Activated CD4-positive, alpha-beta T cell treated with anti-CD3 and anti-CD28 coated beads, Interleukin-2, amount 50 U/mL, for 16 hours (primary cell): ENCODE results near the gene SERPINH1.

ENCODE experiments used
- DNase-seq: peaks from one replicate; pipeline ENCODE4 v3.0.0-alpha.2; 2020

SERPINH1 gene

DNA sequence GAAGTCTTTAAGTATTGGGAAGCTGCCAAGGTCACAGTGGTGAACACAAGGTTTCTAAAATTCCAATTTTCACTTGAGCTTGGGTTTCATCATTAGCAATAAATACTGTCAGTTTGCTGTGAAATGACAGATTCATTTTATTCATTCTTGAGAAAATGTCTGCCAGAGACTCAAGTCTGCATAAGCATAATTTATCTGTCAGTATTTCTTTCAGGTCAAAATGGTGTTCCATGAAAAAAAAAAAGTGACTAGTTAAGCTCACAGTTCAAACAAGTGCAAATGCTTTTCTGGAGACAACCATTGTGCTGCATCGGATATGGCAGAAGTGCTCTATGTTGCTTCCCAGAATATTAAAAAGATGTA is 28.2 kb upstream of the SERPINH1 start:
- DNase-seq: no peak

GRCh38 chr11:75534259-75535069 is 27.6 kb upstream of the SERPINH1 start:
- DNase-seq: peak; percentile 14

DNA sequence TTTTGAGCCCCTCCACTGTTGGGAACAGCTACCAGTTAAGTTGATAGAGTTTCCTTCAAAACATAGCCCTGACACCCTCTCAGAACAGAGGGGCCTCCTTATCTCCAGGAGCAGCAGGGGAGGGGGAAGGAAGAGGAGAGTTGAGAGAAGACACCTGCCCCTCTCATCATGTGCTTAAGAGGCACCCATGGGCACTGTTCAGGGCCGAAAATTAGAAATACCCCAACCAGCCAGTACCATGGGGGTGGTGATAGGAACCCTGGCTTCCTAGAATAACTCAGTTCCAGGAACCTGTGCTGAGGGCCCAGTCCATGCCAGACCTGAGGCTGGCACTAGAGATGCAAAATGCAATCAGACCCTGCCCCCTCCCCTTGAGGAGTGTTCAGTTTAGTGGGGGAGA is 27.0 kb upstream of the SERPINH1 start:
- no peak for DNase-seq

DNA sequence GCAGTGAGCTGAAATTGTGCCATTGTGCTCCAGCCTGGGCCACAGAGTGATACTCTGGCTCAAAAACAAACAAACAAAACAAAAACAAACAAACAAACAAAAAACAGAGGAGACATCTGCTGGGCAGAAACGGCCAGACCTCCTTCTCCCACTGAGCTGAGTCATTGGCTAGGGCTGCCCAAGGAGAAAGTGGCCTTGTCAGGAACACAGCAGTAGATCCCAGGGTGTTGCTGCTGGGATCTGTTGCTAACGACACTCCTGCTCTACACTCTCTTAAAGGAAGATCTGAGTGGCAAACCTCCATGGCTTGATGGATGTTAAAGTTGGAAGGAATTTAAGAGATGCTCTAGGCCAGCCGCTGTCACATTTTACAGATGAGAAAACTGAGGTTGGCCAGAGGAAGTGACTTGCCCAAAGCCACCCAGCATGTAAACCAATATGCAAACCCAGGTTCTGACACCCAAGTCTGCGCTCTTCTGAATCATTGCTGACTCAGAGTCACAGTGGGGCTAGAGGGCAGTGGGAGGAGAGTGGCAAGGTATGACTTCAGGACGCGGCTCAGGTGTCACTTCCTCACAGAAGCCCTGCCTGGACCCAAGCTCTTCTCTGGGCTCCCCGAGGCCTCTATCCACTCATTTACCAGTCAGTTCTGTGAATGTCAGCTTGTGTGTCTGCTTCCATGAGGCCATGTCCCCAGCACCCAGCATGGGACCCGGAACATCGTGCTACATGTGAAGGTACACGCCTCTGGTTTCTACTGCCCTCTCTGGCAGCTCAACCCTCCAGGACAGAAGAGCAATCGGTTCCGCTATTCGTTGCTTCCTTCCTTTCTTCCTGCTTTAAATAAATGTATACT is 25.0 kb upstream of the SERPINH1 start:
- DNase-seq: peak; percentile 88

DNA sequence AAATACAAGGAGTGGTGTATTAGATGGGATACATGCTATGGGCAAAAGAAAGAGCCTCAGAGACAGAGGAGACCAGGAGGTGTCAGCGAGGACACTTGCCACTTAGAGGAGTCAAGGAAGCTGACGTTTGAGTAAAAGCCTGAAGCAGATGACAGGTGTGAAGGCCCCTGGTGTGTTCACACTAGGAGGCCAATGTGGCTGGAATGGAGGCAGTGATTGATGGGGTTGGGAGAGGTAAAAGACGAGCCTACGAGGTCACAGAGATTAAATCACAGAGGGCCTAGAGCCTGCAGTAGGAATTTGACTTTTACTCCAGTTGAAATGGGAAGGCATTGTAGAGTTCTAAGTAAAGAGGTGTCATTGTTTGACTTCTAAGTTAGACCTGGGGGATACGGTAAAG is 24.3 kb upstream of the SERPINH1 start:
- no peak for DNase-seq

DNA sequence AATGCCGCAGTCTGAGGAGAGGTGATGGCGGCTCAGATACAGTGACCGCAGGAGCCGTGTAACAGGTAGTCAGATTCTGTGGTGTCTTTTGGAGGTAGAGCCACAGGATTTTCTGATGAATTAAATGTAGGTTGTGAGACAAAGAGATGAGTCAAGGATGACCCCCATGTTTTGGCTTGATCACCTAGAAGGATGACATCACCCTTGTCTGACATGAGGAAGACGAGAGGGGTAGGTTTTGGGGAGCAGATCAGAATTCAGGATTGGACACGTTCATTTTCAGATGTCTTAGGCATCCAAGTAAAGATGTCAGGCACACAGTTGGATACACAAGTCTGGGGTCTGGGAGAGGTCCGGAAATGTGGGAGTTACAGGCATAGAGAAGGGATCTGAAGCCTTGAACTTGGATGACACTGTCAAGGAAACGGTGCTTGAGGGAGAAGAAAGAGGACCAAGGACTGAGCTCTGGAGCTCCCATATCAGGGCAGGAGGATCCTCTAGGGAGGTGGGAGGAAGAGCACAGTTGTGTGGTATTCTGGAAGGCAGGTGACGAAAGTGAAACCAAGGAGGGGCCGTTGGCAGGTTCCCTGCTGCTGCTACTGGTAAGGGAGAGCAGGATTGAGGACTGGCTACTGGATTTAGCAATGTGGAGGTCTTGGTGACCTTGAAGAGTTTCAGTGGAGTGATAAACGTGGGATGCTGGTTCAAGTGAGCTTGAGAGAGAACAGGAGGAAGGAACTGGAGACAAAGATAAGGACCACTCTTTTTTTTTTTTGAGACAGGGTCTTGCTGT is 23.7 kb upstream of the SERPINH1 start:
- no peak for DNase-seq

DNA sequence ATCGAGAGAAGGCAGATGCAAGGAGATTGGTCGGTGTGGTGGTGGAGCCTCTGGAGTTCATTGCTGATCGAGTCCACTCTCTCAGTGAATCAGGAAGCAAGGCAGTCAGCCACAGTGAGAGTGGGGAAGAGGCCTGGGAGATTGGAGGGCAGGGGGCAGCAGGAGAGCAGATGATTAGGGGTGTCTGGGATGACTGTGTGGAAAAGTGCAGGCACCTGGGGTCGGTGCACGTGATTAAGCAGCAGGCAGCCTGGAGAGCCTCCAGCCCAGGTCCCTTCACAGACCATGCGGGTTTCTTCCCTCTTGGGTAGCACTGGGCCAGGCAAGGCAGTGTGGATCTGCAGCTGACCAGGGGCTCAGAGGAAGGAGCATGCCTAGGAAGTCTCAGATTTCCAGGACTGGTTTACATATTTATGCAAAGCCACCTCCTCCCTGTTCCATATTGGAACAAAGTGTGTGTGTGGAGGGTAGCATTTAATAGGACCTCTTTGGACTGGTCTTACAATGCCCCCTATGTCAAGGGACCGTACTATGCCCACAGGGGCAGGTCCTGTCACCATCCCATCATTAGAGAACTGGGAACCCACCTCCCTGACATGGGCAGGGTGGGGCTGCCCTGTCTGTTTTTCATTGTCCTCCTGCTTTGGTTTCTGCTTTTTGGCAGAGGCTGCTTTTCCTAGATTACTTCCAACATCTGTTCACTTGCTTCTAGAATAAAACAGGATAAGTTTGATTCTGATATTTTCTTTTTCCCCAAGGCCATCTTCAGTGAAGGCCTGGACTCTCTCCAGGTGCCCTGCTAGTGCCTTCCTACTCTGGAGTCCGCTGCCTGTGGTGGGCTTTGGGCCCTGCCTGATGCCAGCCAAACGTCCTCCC is 22.4 kb upstream of the SERPINH1 start:
- no peak for DNase-seq

DNA sequence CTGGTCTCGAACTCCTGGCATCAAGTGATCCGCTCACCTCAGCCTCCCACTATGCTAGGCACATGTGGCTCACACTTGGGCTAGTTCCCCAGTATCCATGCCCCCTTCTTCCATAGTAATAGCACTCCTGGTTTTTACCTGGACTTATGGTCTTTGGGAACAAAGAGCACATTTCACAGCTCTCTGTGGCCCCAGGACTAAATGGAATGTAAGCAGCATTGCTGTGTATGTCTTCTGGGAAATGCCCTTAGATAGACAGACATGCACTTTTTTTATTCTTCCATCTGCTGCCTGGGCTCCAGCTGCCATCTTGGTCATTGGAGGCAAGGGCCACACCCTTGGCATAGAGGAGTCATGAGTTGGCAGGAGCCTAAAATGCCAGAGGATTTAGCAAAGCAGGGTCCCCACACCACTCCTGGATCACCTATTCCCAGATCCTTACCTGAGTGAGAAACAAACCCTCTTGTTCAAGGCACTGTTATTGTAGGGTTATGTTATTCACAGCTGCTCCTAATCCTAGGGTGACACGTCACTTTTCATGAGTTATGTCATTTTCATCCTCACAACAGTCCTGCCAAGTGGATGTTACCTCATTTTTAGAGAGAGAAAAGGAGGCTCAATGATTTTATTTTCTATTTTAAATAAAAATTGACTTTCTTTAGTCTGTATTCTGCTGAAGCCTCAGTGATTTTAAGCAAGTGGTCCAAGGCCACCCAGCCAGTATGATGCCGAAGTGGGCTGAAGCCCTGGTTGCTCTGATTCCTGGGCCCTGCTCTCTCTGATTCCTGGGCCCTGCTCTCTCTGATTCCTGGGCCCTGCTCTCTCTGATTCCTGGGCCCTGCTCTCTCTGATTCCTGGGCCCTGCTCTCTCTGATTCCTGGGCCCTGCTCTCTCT is 20.6 kb upstream of the SERPINH1 start:
- no peak for DNase-seq

GRCh38 chr11:75542088-75542438 is 20.0 kb upstream of the SERPINH1 start:
- DNase-seq: no peak

- DNase-seq: no peak
These were observed 18.2 kb upstream of the SERPINH1 start for GRCh38 chr11:75543806-75544205.

GRCh38 chr11:75547177-75547576 is 14.9 kb upstream of the SERPINH1 start:
- no peak for DNase-seq

GRCh38 chr11:75547617-75548058 is 14.4 kb upstream of the SERPINH1 start:
- no peak for DNase-seq

DNA sequence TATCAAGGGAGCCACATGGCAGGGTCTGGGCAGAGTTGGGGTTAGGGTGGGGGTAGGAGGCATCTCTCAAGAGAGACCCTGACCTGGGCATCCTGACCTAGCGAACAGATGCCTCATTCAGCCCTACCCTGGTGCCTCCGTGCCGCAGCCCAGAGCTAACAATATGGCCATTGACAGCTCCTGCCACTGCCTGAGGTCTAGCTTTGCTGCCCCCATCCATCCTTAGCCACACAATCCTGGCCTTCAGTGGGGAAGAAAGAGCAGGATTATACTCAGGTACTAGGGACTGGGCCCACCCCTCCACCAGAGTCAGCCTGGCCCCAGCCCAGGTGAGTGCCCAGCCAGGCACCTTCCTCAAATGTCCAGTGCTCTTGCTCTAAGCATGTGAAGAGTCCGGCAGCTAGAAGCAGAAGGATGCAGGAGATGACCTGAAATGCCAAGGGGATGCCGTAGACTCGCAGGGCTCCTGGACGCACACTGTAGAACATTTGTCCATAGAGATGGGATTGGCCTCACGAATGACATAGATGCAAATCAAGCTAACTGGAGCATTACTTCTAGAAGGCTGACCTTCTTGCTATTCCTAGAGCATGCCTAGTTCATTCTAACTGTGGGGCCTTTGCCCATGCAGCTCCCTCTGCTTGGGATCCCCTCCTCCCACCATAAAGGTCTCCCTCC is 13.3 kb upstream of the SERPINH1 start:
- no peak for DNase-seq

- DNase-seq: no peak
These were observed 12.6 kb upstream of the SERPINH1 start for GRCh38 chr11:75549370-75549958.

GRCh38 chr11:75553182-75553581 is 8.9 kb upstream of the SERPINH1 start:
- DNase-seq: no peak

DNA sequence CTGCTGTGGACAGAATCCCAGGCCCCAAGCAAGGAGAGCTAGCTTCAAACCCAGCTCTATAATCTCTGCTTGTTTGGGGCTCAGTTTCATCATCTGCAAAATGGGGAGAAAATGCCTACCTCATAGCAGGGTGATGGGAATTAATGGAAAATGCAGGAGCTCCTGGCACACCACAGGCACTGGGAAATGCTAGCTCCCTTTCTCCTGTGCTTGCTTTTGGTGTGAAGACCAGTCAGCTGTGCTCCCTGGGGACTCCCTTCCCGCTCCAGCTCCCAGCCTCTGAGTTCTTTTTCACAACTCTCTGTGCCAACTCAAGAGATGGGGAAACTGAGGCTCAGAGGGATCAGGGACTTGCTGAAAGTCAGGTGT is 8.2 kb upstream of the SERPINH1 start:
- DNase-seq: no peak

- DNase-seq: no peak
These were observed 7.6 kb upstream of the SERPINH1 start for GRCh38 chr11:75554258-75555022.

DNA sequence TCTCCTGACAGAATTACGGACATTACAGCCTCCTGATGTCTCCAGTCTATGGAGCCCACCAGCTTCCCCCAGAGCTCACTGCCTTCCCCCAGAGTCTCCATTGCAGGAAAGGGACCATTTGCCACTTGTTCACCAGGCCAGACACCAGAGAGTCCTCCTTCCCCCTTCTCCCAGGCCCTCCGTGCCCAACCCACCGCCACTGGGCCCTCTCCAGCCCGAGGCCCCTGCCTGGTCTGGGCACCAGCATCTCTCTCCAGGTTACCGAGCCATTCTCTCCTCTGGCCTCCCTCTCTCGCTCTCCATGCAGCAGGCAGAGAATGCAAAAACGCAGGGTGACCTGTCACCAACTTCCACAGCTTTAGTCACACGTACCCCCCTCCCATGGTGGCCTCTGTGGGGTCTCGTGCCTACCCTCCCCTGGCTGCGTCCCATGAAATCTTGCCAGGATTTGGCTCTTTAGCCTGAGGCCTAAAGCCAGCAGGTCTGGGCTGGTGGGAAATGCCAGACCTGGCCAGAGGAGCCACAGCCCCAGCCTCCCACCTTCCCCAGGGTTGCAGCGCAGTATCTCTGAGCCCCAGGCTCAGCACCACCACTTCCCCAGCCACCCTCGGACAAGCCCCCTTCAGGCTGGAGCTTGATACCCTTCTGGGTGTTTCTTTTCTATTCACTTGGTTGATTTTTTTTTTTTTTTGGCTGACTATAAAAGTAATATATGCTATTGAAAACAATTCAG is 6.8 kb upstream of the SERPINH1 start:
- DNase-seq: no peak

DNA sequence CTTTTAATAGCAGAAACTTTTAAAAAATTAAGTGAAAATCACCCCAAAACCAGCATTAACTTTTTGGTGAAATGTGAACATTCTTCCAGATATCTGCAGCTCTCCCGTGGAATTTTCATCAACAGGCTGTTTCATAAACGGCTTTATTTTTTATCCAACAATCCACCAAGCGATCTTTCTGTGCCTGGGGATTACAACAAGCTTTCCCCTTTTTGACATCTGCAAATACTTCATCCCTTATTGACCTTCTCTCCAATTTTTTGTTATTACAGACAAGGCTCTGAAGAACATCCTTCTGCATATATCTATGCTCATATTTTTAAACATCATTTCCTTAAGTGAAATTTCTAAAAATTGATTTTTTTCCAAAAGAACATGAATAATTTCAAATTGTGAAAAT is 5.8 kb upstream of the SERPINH1 start:
- no peak for DNase-seq
